Right renal cortex interstitium (tissue), 3 donors: ENCODE measurements around the gene GLYR1. TPM values are rescaled to one million over a fixed set of nuclear protein-coding genes. Genes with fewer than 3 reads are reported as not detected.

ENCODE experiments used
- DNase-seq, 3 donors: peaks; one replicate each; pipeline ENCODE4 v3.0.0-alpha.2; 2013; ENCODE audit warnings: low read depth in 3 of 3, low spot score in 2 of 3
- polyA plus RNA-seq, 3 donors: library from polyadenylated mRNA; unstranded; fragments of 120-200 nt; gene quantifications; one replicate each; pipeline ENCODE4 v1.2.1, GENCODE V29; 2013; ENCODE audit not compliant: insufficient read length in 3 of 3

GLYR1 gene
- polyA plus RNA-seq, 3 donors, result 130 to 138 (median 134) TPM

GRCh38 chr16:4852221-4852872 lies 5.3 kb upstream of the GLYR1 start:
- no peak for DNase-seq

- DNase-seq, result no peak
Measured at GRCh38 chr16:4850211-4850610, 3.1 kb upstream of the GLYR1 start.

- DNase-seq, result peak in 2 of 3 donors; percentile 10 to 19
Measured at GRCh38 chr16:4847774-4848587, 893 bp upstream of the GLYR1 start.

- DNase-seq, result peak in 2 of 3 donors; percentile 29 to 41
Measured at GRCh38 chr16:4846503-4846900, 586 bp downstream of the GLYR1 start.

GRCh38 chr16:4840984-4841383 lies 6.1 kb downstream of the GLYR1 start:
- DNase-seq, result no peak

GRCh38 chr16:4839942-4840341 lies 7.1 kb downstream of the GLYR1 start:
- no peak for DNase-seq

- DNase-seq, result no peak
Measured at GRCh38 chr16:4837733-4838501, 9.2 kb downstream of the GLYR1 start.

GRCh38 chr16:4836727-4837126 lies 10.4 kb downstream of the GLYR1 start:
- DNase-seq, result no peak

- no peak for DNase-seq
Measured at GRCh38 chr16:4833584-4833983, 13.5 kb downstream of the GLYR1 start.

- no peak for DNase-seq
Measured at GRCh38 chr16:4832698-4833343, 14.3 kb downstream of the GLYR1 start.

- DNase-seq, result no peak
Measured at GRCh38 chr16:4831616-4832015, 15.5 kb downstream of the GLYR1 start.

GRCh38 chr16:4830408-4830807 lies 16.7 kb downstream of the GLYR1 start:
- no peak for DNase-seq

GRCh38 chr16:4828567-4829321 lies 18.3 kb downstream of the GLYR1 start:
- no peak for DNase-seq

GRCh38 chr16:4826980-4827379 lies 20.1 kb downstream of the GLYR1 start:
- DNase-seq, result no peak

- no peak for DNase-seq
Measured at GRCh38 chr16:4826526-4826925, 20.6 kb downstream of the GLYR1 start.

- DNase-seq, result no peak
Measured at GRCh38 chr16:4825196-4825595, 21.9 kb downstream of the GLYR1 start.

GRCh38 chr16:4820652-4821051 lies 26.4 kb downstream of the GLYR1 start:
- DNase-seq, result no peak

- no peak for DNase-seq
Measured at GRCh38 chr16:4814542-4815173, 32.4 kb downstream of the GLYR1 start.

GRCh38 chr16:4814046-4814445 lies 33.0 kb downstream of the GLYR1 start:
- no peak for DNase-seq
